GM21360 (cell line): ENCODE data around the gene ARHGEF16.

Experiments used
- ATAC-seq: cut with Tn5 transposase; IDR thresholded peaks from one replicate; pipeline ENCODE4 v1.9.1; 2021; ENCODE audit warnings: mild to moderate bottlenecking, moderate library complexity; ENCODE audit not compliant: unreplicated experiment

The ARHGEF16 gene

DNA sequence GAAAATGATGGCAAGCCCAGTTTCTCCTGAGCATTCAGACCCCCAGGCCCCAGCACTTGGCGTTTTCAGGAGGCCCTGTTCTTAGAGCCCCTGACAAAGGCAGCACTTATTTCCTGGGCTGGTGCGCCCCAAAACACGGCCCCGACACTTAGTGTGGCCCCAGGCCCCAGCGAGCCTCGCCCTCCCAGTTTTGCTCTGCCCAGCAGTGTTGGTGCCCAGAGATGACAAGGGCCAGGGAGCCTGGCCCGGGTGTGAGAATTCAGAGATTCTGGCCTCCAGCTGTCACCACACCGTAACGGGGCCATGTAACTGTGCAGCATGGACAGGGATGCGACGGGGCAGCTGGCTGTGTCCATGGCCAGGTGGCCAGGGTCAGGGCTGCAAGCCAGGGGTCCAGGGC lies 18.0 kb upstream of the ARHGEF16 start:
- ATAC-seq: no peak

DNA sequence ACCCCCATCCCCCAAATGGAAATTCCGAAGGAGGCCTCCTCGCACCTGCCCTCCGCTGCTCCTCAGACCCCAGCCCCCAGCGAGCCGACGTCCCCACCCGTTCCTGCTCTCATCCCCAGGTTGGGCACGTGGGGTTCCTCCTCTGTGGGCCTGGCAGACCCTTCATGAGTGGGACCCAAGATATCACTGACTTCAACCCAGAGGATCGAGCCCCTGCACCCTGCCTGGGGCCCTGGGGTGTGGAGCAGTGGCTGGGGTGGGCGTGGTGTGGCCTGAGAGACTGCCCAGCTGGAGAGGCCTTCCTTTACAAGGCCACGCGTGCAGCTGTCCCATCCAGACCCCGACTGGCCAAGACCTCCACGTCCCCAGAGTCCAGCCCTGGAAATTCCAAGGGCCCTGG lies 17.6 kb upstream of the ARHGEF16 start:
- ATAC-seq: no peak

DNA sequence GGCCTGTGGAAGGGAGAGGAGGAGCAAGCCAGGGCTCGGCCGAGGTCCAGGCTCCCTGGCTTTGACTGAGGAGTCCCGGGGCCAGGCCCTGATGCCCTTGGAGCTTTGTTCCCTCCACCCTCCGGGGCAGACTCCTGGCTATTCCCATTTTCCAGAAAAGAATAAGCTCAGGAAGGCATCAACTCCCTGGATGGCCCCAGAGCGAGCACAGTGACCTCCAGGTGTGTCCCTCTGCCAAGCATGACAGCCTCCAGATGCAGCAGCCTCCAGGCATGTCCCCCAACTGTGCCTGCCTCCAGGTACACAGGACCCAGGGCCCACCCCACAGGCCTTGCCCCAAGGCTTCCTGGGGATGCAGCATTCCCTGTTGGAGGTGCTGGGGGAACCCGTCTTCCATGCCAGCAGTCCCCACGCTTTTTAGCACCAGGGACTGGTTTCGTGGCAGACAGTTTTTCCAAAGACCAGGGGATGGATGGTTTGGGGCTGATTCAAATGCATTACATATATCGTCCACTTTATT lies 15.7 kb upstream of the ARHGEF16 start:
- no peak for ATAC-seq

DNA sequence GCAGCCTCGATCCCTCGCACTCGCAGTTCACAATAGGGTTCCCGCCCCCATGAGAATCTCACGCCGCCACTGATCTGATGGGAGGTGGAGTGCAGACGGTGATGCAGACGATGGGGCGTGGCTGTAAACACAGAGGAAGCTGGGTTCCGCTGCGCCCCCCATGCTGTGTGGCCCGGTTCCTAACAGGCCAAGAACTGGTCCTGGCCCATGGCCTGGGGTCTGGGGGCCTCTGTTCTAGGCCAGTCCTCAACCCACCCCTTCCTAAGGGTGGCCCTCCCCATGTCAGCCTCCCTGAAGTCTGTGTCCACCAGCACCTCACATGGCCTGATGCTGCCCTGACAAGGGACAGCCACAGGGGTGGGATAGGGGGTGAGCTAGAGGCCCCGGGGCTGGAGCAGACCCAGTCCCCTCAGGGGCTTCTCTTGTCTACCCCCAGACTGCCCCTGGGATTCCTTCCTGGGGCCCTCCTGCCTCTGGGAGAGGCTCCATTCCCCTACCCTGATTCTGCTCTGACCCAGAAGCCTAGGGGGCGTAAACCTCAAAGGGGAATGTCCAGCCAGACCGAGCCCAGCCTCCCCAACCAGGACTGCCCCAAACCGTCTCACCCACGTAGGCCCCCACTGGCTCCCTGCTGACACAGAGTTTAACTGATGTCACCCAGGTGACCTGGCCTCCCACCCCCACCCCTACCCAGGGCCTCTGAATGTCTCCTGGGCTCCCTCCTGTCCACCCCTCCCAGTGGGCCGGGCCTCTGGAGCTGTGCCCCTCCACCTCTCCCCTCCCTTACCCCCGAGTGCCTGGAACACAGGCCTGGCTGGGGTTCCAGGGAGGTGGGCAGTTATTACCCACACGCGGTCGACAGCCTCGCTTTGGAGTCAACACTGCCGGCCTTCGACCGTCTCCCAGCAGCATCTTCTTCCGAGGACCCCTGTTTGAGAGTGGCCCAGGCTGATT lies 14.8 kb upstream of the ARHGEF16 start:
- no peak for ATAC-seq

DNA sequence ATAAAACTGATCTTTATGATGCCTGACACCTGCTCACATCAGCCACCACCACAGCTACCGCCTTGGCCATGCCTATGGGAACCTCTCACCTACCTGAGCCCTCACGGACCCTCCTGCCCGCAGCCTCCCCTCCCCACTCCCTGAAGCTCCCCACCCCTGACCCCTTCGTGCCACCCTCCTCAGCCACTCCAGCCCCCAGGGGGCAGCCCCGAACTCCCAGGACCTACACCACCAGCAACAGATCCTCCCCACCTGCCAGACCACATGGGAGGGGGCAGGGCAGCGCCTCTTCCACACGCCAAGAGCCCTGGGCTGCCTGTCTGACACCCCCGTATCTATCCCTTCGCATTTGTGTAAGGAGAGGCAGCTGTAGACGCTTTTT lies 14.2 kb upstream of the ARHGEF16 start:
- ATAC-seq: no peak

DNA sequence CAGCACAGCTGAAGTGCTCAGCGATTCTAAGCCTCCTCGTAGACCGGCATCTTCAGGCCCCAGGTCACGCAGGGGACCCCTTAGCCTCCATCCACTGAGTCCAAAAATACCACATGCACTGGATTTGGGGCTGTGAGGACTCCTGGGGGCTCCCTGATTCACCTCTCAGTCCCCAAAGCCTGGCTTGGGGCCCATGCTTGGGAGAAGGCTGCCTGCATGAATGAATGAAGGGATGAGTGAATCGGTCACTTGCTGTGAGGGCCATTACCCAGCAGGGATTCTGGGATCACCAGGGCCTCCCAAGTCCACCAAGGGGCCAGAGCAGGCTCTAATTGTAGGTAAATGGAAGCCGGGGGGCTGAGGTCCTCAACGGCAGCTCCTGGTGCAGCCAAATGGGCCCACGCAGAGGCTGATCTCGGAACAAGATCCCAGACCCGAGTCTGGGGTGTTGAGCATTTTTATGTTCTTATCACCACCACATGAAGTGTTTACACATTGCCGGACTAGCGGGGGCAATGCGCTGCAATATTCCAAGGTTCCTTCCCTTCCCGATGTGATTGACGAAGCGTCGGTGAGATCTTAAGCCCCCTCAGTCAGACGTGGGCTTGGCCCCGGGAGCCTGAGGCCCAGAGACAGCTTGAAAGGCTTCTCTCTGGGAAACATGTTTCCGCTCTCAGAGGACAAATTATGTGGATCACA lies 13.6 kb upstream of the ARHGEF16 start:
- no peak for ATAC-seq

DNA sequence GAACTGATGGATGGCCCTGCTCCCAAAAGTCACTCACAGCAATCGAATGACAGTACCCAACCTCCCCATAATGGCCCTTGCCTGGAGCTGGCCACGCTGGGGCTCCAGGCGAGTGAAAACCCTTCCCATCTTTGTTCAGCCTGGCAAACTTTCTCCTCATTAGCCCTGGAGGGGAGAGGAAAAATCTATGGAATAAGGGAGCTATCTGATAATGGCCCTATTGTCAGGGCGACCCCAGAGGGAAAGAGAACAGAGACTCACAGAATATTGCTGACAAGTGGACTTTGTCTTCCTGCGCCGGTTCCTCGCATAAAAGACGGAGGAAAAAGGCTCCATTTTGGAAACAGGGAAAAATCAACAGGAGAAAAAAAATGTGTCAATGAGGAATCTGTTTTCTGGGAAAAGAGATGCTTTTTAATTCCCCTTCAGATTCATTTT lies 13.0 kb upstream of the ARHGEF16 start:
- no peak for ATAC-seq

DNA sequence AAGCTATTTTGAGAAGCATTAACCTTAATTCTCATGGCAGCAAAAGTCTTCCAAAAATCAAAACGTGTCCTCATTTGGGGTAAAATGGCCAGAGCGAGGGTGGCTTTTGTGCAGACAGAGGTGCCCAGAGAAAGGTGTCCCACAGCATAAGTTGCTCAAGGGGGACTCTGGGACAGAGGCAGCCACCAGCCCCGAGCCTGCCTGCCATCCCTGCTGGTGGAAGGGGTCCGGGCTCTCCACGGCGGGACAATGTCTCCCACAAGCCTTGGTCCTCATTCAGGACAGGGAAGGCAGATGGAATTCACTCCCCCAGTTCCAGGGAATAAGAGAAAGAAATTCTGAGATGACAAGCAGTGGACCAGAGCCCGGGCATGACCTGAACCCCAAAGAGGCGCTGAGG lies 12.6 kb upstream of the ARHGEF16 start:
- ATAC-seq: no peak

DNA sequence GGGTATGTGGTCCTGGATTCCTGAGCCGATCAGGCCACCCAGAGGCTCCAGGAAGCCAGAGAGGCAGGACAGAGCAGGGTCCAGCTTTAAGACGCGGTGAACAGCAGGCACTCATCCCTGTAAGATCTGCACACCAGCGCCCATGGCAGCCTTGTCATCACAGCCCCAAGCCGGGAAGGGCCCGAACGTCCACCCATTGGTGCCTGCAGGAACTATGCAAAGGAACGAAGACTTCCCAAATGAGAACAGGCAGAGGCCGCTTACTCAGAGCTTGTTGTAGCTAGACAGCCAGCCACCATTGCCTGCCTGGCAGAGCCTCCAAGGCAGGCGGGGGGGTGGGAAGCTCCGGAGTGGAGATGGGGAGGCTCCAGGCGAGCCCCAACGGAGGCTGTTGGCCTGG lies 12.1 kb upstream of the ARHGEF16 start:
- no peak for ATAC-seq

DNA sequence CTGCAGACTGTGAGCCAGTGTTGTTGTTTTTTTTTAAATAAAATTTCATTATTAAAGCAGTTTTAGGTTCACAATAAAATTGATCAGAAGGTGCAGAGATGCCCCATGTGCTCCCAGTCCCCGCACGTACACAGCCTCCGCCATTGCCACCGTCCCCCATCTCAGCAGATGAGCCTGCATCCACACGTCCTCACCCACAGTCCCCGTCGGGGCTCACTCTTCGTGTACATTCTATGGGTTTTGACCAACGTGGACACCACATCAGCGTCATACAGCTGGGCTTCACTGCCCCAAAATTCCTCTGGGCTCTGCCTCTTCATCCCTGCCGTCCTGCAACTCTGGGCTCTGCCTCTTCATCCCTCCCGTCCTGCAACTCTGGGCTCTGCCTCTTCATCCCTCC lies 11.6 kb upstream of the ARHGEF16 start:
- ATAC-seq: no peak

DNA sequence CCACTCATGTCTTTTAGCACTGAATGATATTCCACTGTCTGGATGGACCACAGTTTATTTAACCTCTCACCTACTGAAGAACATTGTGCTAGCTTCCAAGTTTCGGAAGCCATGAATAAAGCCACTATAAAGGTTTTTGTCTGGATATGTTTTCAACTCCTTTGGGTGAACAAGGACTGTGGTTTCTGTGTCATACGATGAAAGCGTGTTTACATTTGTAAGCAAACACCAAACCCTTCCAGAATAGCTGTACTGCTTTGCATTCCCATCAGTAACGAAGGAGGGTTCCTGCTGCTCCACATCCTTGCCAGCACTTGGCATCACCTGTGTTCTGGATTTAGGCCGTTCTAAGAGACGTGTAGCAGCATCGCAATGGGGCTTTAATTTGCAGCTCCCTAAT lies 10.7 kb upstream of the ARHGEF16 start:
- no peak for ATAC-seq

DNA sequence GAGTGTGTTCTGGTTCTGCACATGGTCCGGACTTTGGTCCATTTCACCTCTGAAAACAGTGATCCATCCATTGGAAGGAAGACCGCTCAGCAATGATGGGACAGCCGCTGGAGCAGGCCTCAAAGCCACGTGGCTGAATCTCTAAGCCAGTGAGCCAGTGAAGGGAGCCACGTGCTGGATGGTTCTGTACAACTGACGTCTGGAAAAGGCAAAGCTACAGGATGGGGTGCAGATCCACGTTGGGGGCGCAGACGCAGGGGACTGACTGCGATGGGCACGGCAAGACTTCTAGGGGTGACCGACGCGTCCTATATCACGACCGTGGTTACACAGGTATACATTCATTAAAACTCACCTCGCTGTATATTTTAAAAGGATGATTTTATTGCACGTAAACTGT lies 10.2 kb upstream of the ARHGEF16 start:
- no peak for ATAC-seq

DNA sequence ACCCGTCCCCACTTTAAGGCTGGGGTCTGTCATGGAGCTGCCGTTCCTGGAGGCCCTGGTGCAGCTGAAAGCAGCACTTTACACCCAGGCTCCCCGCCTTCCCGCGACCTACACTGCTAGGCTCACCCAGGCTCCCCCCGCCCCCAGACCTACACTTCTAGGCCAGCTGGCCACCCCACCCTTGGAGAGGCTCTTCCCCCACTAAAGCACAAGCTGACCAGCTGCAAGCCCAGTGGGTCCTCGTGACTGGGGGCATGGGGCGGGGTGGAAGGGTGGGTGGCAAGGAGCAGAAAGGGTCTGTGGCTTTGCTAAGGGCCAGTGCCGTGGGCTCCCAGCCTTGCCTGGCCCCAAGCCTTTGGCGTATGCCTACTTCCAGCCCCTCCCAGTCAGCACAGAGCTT lies 9.7 kb upstream of the ARHGEF16 start:
- ATAC-seq: no peak

DNA sequence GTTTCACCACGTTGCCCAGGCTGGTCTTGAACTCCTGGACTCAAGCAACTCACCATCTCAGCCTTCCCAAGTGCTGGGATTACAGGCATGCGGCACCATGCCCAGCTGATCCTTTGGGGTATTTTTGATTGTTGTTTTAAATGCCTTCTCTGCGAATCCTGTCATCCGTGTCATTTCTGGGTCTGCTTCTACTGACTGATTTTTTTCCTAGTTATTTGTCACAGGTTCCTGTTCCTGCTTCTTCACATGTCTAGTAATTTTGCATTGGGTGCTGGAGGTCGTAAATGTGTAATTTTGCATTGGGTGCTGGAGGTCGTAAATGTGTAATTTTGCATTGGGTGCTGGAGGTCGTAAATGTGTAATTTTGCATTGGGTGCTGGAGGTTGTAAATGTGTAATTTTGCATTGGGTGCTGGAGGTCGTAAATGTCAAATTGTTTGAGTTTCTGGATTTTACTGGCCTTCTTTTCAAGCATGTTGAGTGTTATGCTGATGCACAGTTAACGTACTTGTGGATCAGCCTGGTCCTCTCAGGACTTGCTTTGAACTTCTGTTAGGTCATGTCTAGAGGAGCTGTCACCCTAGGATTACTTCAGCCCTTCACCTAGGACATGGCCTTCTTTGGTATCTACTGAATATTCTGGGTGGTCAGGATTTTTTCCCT lies 4.1 kb upstream of the ARHGEF16 start:
- no peak for ATAC-seq

DNA sequence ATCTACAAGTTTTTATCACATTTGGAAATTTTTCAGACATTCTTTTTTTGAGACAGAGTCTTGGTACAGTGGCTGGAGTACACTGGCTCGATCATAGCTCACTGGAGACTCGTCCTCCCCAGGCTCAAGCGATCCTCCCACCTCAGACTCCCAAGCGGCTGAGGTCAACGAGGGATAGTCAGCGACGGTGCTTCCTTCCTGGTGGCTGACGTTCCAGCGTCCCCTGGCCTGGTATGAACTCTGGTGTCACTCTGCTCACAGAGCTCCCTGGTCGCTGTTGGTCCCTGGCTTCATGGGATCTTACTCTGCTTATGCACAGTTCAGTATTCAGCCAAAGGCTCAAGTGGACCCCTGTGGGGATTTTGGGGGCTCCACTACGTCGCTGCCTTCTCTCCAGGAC lies 3.5 kb upstream of the ARHGEF16 start:
- no peak for ATAC-seq

DNA sequence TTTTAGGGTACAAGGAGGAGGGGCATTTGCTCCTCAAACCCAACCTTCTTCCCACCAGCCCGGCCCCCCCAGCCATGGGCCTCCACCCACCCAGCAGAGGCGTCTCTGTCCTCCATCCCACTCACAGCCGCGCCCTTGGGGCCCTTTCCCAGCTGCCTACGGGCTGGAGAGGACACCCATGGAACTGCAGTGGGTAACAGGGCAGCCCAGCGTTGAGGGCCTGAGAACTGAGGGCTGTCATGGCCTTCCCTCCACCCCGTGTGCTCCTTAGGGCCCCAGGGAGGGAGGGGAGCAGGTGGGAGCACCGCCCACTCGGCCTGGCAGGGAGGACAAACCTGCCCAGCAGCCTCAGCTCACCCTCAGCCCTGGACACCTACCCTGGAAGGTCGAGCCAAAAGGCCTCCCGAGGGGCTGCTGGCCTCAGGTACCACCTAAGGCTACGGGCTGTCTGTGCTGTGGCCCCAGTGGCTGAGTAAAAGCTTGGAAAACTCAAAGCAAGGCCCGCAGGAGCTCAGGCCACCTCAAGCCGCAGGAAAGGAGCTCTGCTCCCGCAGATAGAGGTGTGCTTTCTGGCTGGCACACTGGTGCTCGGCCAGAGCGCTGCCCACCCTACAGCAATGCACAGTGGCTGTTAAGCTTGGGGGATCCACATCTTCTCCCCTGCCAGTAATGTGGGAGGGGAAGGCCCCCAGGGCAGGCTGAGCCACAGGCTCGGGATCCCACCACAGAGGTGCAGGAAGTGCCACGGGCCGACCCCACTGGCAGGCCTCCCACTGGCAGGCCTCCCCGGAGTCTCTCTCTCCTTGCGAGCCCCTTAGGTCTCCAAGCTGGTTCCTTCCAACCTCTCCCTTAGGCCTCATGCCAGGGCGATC lies 2.2 kb upstream of the ARHGEF16 start:
- ATAC-seq: no peak

DNA sequence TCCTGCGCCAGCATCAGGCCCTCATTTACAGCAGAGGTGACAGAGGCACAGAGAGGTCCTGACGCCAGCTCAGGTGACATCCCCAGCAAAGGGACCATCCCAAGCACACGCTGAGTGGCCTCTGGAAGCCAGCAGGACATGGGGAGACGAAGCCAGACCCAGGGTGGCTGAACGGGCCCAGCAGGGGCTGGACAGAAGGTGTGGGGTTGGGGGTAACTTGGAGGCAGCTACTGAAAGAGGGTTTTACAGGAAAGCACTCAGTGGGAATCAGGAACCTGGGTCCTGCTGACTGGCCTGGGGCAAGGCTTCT lies 1.6 kb upstream of the ARHGEF16 start:
- ATAC-seq: no peak

DNA sequence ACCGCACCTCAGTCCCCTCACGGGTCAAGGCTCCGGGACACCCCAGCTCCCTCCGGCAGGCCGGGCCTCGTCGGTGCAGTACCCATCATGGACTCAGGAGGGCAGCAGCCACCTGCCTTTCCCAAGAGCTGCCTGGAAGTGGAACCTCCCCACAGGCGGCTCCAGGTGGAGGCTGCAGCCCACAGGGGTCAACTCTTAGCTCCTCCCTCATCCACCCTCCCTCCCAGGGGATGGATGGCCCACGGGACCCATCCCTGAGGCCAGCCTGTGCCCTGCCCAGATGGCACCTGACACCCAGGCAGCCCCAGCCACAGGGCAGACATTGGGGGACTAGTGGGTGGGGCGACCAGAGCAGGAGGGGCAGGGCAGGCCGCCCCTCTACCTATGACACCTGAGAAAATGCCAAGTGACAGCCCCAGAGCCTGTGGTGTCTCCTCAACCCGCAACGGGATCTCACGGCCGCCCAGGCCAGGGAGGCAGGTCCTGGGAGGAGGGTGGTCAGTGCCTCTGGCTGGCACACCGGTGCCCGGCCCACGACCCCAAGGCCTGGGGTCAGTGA lies 1.2 kb upstream of the ARHGEF16 start:
- ATAC-seq: no peak

DNA sequence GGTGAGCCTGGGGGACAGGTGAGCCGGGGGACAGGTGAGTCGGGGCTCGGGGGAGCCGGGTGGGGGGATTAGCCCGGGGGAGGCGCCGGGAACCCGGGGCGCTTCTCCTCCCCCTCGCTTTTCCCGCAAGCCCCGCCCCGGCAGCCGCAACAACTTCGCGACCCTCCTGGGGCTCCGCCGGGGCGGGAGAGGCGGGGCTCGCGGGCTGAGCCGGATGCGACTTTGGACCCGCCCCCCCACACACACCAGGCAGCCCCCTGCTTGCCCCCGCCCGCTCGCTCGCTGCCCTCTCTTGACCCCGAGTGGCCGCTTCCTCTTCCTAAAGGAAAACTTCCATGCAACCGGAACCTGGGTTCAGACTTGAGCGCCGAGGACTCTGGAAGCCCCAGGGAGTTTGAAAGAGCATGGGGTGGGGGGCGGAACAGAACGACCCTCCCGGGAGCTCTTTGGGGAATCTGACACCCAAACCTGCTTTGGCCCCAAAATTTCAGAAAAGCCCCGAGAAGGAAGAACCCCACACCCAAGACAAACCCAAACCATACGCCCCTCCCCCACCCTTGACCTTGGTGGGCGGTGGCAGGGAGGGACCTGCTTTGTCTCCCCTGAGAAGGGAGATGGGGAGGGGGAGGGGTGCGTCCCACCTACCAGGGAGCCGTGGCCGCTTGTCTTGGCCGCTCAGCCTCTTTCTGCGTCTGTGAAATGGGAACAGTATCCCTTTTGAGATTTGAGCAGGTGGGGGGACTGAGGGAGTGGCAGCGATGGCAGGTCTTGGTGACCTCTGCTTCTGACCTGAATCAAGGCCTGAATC lies 550 bp downstream of the ARHGEF16 start:
- no peak for ATAC-seq
